Endothelial cell of umbilical vein (primary cell): ENCODE data around the gene HAGH. TPM values are rescaled to one million over a fixed set of nuclear protein-coding genes. Genes with fewer than 3 reads are reported as not detected.

Source experiments
- BruUV-seq: library from RNA; stranded (reverse); fragments of 400-500 nt; replicated peaks from 2 replicates; lab custom pipeline; 2021; lab: Mats Ljungman, UMichigan
- CTCF ChIA-PET: fragments of 300-600, 350-600 bp; sonication (Branson Sonifier 250); formaldehyde crosslinking; loops from one replicate; lab custom pipeline; 2021; ENCODE audit warnings: antibody characterized with exemption, inconsistent platforms; lab: Charles Lee
- POLR2A ChIA-PET: fragments of 300-600, 350-600 bp; sonication (Branson Sonifier 250); formaldehyde crosslinking; loops from one replicate; lab custom pipeline; 2021; ENCODE audit warnings: antibody characterized with exemption, inconsistent platforms; lab: Charles Lee
- DNase-seq: peaks from one replicate; pipeline ENCODE4 v3.0.0-alpha.2; 2011; ENCODE audit warnings: low read depth, low spot score
- FAIRE-seq: peaks from 2 replicates; lab custom pipeline; 2011; peaks lifted over from hg19 to GRCh38; lab: Jason Lieb, UNC
- H2AFZ ChIP-seq: 2 replicates; pipeline ENCODE4 v1.6.0; 2012; ENCODE audit warnings: low read depth, low read length, control low read depth, inconsistent platforms
- H3K27ac ChIP-seq: 2 replicates; pipeline ENCODE4 v1.5.1; 2011; ENCODE audit warnings: low read depth, mild to moderate bottlenecking, control low read depth, low read length, moderate library complexity; ENCODE audit not compliant: insufficient read depth
- H3K27me3 ChIP-seq, 2 experiments: 2 replicates each; pipeline versions ENCODE4 v1.6.0 to v1.6.1; 2011; ENCODE audit warnings: low read length in 2 of 2, mixed read lengths in 1 of 2; ENCODE audit not compliant: control insufficient read depth in 2 of 2, insufficient read depth in 2 of 2
- H3K36me3 ChIP-seq, 2 experiments: 2 replicates in 1 of 2; 3 replicates in 1 of 2; pipeline ENCODE4 v1.5.1; 2011; ENCODE audit warnings: low read length in 2 of 2, mild to moderate bottlenecking in 1 of 2, moderate library complexity in 1 of 2; ENCODE audit not compliant: control insufficient read depth in 2 of 2, insufficient read depth in 2 of 2; ENCODE audit errors: extremely low read depth in 1 of 2
- H3K4me1 ChIP-seq: 3 replicates; pipeline ENCODE4 v1.5.1; 2011; ENCODE audit warnings: mild to moderate bottlenecking, low read length; ENCODE audit not compliant: control insufficient read depth, insufficient read depth; ENCODE audit errors: extremely low read depth
- H3K4me2 ChIP-seq: 2 replicates; pipeline ENCODE4 v1.6.1; 2011; ENCODE audit warnings: low read length, control low read depth, mixed read lengths; ENCODE audit not compliant: insufficient read depth
- H3K4me3 ChIP-seq, 3 experiments: fragments of 200-600 bp in 1 of 3; sonication (generic), shearing (Covaris generic) in 1 of 3; replicated peaks in 1 of 3; 2 replicates each; pipeline ENCODE4 v1.5.1; 2011 to 2016; ENCODE audit warnings: control low read depth in 3 of 3, low read length in 3 of 3, mild to moderate bottlenecking in 2 of 3, inconsistent platforms in 1 of 3, low read depth in 1 of 3, moderate library complexity in 1 of 3; ENCODE audit not compliant: insufficient read depth in 1 of 3
- H3K79me2 ChIP-seq: 2 replicates; pipeline ENCODE4 v1.6.0; 2012; ENCODE audit warnings: low read length, inconsistent platforms; ENCODE audit not compliant: control insufficient read depth, insufficient read depth
- H3K9ac ChIP-seq: replicated peaks from 2 replicates; pipeline ENCODE3; 2011; ENCODE audit warnings: low read length, control low read depth; ENCODE audit not compliant: insufficient read depth; ENCODE audit errors: extremely low read depth
- H3K9me1 ChIP-seq: replicated peaks from 3 replicates; pipeline ENCODE4 v1.6.0; 2011; ENCODE audit warnings: mild to moderate bottlenecking, low read length; ENCODE audit not compliant: control insufficient read depth, insufficient read depth; ENCODE audit errors: extremely low read depth
- H3K9me3 ChIP-seq: replicated peaks from 2 replicates; pipeline ENCODE4 v1.5.1; 2012; ENCODE audit warnings: low read length, inconsistent platforms; ENCODE audit not compliant: control insufficient read depth, insufficient read depth
- H4K20me1 ChIP-seq: replicated peaks from 2 replicates; pipeline ENCODE3; 2011; ENCODE audit warnings: mild to moderate bottlenecking, low read length; ENCODE audit not compliant: control insufficient read depth, insufficient read depth; ENCODE audit errors: extremely low read depth
- CTCF ChIP-seq, 2 donors: IDR thresholded peaks; 1 replicate in 1 of 2; 2 replicates in 1 of 2; pipeline ENCODE4 v1.5.1; 2011; ENCODE audit warnings: low read length in 2 of 2, mild to moderate bottlenecking in 2 of 2, moderate library complexity in 2 of 2, control low read depth in 1 of 2, inconsistent platforms in 1 of 2, low read depth in 1 of 2; ENCODE audit not compliant: insufficient read depth in 1 of 2; ENCODE audit errors: extremely low read depth in 1 of 2
- EZH2 ChIP-seq: IDR thresholded peaks from 2 replicates; pipeline ENCODE4 v1.6.1; 2012; ENCODE audit warnings: borderline replicate concordance, low read depth, mild to moderate bottlenecking, moderate library complexity, low read length, inconsistent platforms; ENCODE audit not compliant: severe bottlenecking
- FOS ChIP-seq: IDR thresholded peaks from 2 replicates; pipeline ENCODE4 v1.6.1; 2011; ENCODE audit warnings: mild to moderate bottlenecking, low read length, moderate library complexity, borderline replicate concordance; ENCODE audit not compliant: insufficient read depth
- GATA2 ChIP-seq: IDR thresholded peaks from 2 replicates; pipeline ENCODE4 v1.7.0; 2011; ENCODE audit warnings: low read depth, mild to moderate bottlenecking, moderate library complexity, mixed read lengths, low read length; ENCODE audit not compliant: insufficient read length, insufficient read depth
- JUN ChIP-seq: IDR thresholded peaks from 2 replicates; pipeline ENCODE4 v1.6.1; 2011; ENCODE audit warnings: borderline replicate concordance, low read depth; ENCODE audit not compliant: insufficient read length, insufficient read depth
- MAX ChIP-seq: IDR thresholded peaks from 2 replicates; pipeline ENCODE4 v1.6.1; 2011; ENCODE audit not compliant: insufficient read depth, insufficient read length
- MYC ChIP-seq: IDR thresholded peaks from one replicate; pipeline ENCODE4 v1.6.1; 2011; ENCODE audit warnings: mild to moderate bottlenecking, low read depth, low read length
- POLR2A ChIP-seq: IDR thresholded peaks from 2 replicates; pipeline ENCODE4 v1.6.1; 2012; ENCODE audit warnings: low read depth, mild to moderate bottlenecking, control low read depth, low read length
- POLR2AphosphoS5 ChIP-seq: IDR thresholded peaks from 2 replicates; pipeline ENCODE4 v1.6.1; 2012; ENCODE audit warnings: low read depth, mild to moderate bottlenecking, control low read depth, low read length, moderate library complexity; ENCODE audit not compliant: insufficient read depth
- dilution Hi-C: fragments of 300-500 bp; cut with MboI; formaldehyde crosslinking; loops from one replicate; pipeline ENCODE4 v1.15.0; 2019; ENCODE audit warnings: low sequenced_read_pairs; ENCODE audit not compliant: extremely low pct_ligation_motif_present
- intact Hi-C: fragments of 100-400 bp; cut with micrococcal nuclease; formaldehyde crosslinking; loops from one replicate; pipeline ENCODE4 v1.10.0; 2022
- polyA plus RNA-seq, 4 experiments: library from polyadenylated mRNA; depleted of rRNA in 3 of 4; stranded (reverse) in 3 of 4; unstranded in 1 of 4; fragments of >200 nt; gene quantifications; 2 replicates each; pipeline versions ENCODE4 v1.2.1 to v1.2.3, GENCODE V29; 2011 to 2012; ENCODE audit warnings: missing spikeins in 1 of 4
- total RNA-seq: library from RNA; stranded (reverse); gene quantifications from 2 replicates; pipeline ENCODE4 v1.2.3, GENCODE V29; 2021

HAGH gene
- total and polyA plus RNA-seq, 2 donors (not counting 3 experiments of a cell fraction or from before 2014, with no cell fraction given) = 54.3 to 84.2 TPM

GRCh38 chr16:1782408-1783264, 44.0 kb downstream of the HAGH start, which contains the start of the genes NUBP2 and SPSB3:
NUBP2 (plus strand) TSS chr16:1782960; CDS start chr16:1783021, 61 bp downstream.
SPSB3 (minus strand) TSS chr16:1782571; CDS start chr16:1781483, 1,088 bp downstream.
- Histone ChIP-seq H3K9me3 (no peaks in the 10 kb centered on the region), H2AFZ (peak within 1 kb of the TSS; percentile 71), H3K36me3 (peaks cover 0 to 32% of the 10 kb centered on the region in 2 experiments), H3K9ac (peak within 1 kb of the TSS; percentile 89), H3K9me1 (no peaks in the 10 kb centered on the region), H3K4me1 (peaks cover 14% of the 10 kb centered on the region), H3K4me2 (peak within 1 kb of the TSS; percentile 85), H3K27me3 (no peaks in the 10 kb centered on the region), H3K27ac (peak within 1 kb of the TSS; percentile 53), H4K20me1 (no peaks in the 10 kb centered on the region), H3K4me3 (peak within 1 kb of the TSS; percentile 70 to 97 (median 90)), H3K79me2 (peaks cover 25% of the 10 kb centered on the region)
- dilution Hi-C loops = no loop called here
- FAIRE-seq = peak; percentile 100
- ChIA-PET CTCF (interaction anchor here (0.6 to 1.7 kb wide), 9 partner anchors 9 to 488 kb away, joined by 3 to 16 read pairs (median 3); partner anchors contain the start of genes EME2, FAHD1, HAGH and MAPK8IP3), POLR2A (interaction anchor here (0.6 to 1.2 kb wide), 7 partner anchors 8 to 362 kb away, joined by 3 to 6 read pairs (median 3); partner anchors contain the start of genes EME2, FAHD1, HAGH and JPT2)
- no TSS peak for BruUV-seq
- TF ChIP-seq POLR2AphosphoS5 (peak; percentile 71), POLR2A (peak; percentile 33), MYC (no peak)
- peak; percentile 100 for DNase-seq
- intact Hi-C loops = loop anchor here (1.0 to 10.0 kb wide), 4 partner anchors 9 to 478 kb away; partner anchors contain the start of genes FAHD1, HAGH, MRPS34 and UBE2I

GRCh38 chr16:1781758-1782407, 44.7 kb downstream of the HAGH start:
- peaks cover 14% of the 10 kb centered on the region for H3K4me1 ChIP-seq
- H3K4me3 ChIP-seq = peak overlapping the region; percentile 70 to 75 (median 70)
- H3K9ac ChIP-seq = peak overlapping the region; percentile 77
- intact Hi-C loops = loop anchor here (1.0 to 10.0 kb wide), 4 partner anchors 9 to 477 kb away; partner anchors contain the start of genes FAHD1, HAGH, MRPS34 and UBE2I
- H2AFZ ChIP-seq = peak overlapping the region; percentile 18
- peaks cover 25% of the 10 kb centered on the region for H3K79me2 ChIP-seq
- no peak for TF ChIP-seq JUN
- TF ChIP-seq POLR2A = peak; percentile 41
- TF ChIP-seq GATA2 = no peak
- TF ChIP-seq POLR2AphosphoS5 = no peak
- TF ChIP-seq MYC = no peak
- TF ChIP-seq MAX = no peak
- TF ChIP-seq EZH2 = no peak
- peak in 1 of 2 donors; percentile 26 for TF ChIP-seq CTCF (IDR thresholded peaks at IDR 0.05; ENCODE audit: extremely low read depth in 1 of 2, insufficient read depth in 1 of 2, low read depth in 1 of 2, low read length in 2 of 2)
- TF ChIP-seq FOS = no peak
- no peaks in the 10 kb centered on the region for H3K27me3 ChIP-seq
- peaks cover 0 to 34% of the 10 kb centered on the region in 2 experiments for H3K36me3 ChIP-seq
- H3K9me3 ChIP-seq = no peaks in the 10 kb centered on the region
- DNase-seq = peak; percentile 26
- no peaks in the 10 kb centered on the region for H3K9me1 ChIP-seq
- POLR2A ChIA-PET = interaction anchor here (1.0 to 1.2 kb wide), 7 partner anchors 8 to 361 kb away, joined by 3 to 6 read pairs (median 3); partner anchors contain the start of genes EME2, FAHD1, HAGH and MRPS34
- dilution Hi-C loops = no loop called here
- H3K27ac ChIP-seq = peak overlapping the region; percentile 24
- no peaks in the 10 kb centered on the region for H4K20me1 ChIP-seq
- peak overlapping the region; percentile 58 for H3K4me2 ChIP-seq
- no peak for FAIRE-seq
- CTCF ChIA-PET = interaction anchor here (0.6 to 1.7 kb wide), 8 partner anchors 8 to 76 kb away, joined by 3 to 16 read pairs (median 6); partner anchors contain the start of genes EME2, FAHD1, HAGH and MAPK8IP3
- BruUV-seq = no TSS peak
